Esophagus muscularis mucosa (tissue), 4 donors: Measurements from ENCODE around the gene RIN3.

Experiments
- CTCF ChIP-seq, 3 experiments: fragments of 200-600 bp in 2 of 3; fragments of 450-650 bp in 1 of 3; sonication (generic) in 2 of 3; IDR thresholded peaks; one replicate each; pipeline ENCODE4 v1.5.1; 2017 to 2019; ENCODE audit warnings: antibody characterized with exemption in 3 of 3, mild to moderate bottlenecking in 2 of 3, moderate library complexity in 1 of 3
- EP300 ChIP-seq: sonication (generic); formaldehyde crosslinking; IDR thresholded peaks from one replicate; pipeline ENCODE4 v1.6.1; 2017; ENCODE audit warnings: antibody characterized with exemption
- POLR2A ChIP-seq: fragments of 450-650 bp; IDR thresholded peaks from one replicate; pipeline ENCODE4 v1.6.1; 2017; ENCODE audit warnings: antibody characterized with exemption, moderate library complexity, mild to moderate bottlenecking, low read depth
- POLR2AphosphoS5 ChIP-seq, 2 donors: sonication (generic); formaldehyde crosslinking; IDR thresholded peaks; one replicate each; pipeline ENCODE4 v1.6.1; 2017; ENCODE audit warnings: antibody characterized with exemption in 2 of 2

GRCh38 chr14:92626041-92626440 lies 112.5 kb downstream of the RIN3 start:
- no peak for TF ChIP-seq CTCF (IDR thresholded peaks at IDR 0.05)
- TF ChIP-seq POLR2AphosphoS5 (IDR thresholded peaks at IDR 0.05): no peak
- no peak for TF ChIP-seq POLR2A
- no peak for TF ChIP-seq EP300
